ENCODE data around the gene MGAT4C.

Gene MGAT4C

DNA sequence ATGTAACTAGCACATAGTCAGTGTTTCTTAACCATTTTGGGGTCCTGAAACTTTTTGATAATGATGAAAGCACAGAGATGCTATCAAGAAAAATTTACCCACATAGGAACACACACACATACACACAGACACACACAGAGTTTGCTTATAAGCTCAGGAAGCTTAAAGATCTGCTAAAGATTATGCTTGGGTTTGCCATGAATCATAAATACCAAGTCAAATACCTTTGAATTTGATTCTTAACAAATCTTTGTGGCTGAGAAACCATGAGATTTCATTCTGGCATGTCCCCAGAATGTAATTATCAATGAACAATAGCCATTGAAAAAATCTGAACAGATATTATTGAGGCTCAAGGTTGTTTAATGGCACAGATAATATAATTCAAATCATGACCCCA lies 292.9 kb downstream of the MGAT4C start:
- H3K4me3 ChIP-seq (ENCODE audit: low read depth, low read length): no peak overlapping the region
- no peak for DNase-seq (ENCODE audit: low read depth)
- no peak for TF ChIP-seq POLR2A (IDR thresholded peaks at IDR 0.05; ENCODE audit: extremely low read depth, insufficient read length)
- no peak for TF ChIP-seq MYC (IDR thresholded peaks at IDR 0.05; ENCODE audit: low read depth, low read length)
- TF ChIP-seq, protein P1, sequence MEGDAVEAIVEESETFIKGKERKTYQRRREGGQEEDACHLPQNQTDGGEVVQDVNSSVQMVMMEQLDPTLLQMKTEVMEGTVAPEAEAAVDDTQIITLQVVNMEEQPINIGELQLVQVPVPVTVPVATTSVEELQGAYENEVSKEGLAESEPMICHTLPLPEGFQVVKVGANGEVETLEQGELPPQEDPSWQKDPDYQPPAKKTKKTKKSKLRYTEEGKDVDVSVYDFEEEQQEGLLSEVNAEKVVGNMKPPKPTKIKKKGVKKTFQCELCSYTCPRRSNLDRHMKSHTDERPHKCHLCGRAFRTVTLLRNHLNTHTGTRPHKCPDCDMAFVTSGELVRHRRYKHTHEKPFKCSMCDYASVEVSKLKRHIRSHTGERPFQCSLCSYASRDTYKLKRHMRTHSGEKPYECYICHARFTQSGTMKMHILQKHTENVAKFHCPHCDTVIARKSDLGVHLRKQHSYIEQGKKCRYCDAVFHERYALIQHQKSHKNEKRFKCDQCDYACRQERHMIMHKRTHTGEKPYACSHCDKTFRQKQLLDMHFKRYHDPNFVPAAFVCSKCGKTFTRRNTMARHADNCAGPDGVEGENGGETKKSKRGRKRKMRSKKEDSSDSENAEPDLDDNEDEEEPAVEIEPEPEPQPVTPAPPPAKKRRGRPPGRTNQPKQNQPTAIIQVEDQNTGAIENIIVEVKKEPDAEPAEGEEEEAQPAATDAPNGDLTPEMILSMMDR (IDR thresholded peaks at IDR 0.05; ENCODE audit: low read depth, low read length): no peak
- TF ChIP-seq, protein P2, sequence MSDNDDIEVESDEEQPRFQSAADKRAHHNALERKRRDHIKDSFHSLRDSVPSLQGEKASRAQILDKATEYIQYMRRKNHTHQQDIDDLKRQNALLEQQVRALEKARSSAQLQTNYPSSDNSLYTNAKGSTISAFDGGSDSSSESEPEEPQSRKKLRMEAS (IDR thresholded peaks at IDR 0.05; ENCODE audit: low read depth, low read length): no peak

DNA sequence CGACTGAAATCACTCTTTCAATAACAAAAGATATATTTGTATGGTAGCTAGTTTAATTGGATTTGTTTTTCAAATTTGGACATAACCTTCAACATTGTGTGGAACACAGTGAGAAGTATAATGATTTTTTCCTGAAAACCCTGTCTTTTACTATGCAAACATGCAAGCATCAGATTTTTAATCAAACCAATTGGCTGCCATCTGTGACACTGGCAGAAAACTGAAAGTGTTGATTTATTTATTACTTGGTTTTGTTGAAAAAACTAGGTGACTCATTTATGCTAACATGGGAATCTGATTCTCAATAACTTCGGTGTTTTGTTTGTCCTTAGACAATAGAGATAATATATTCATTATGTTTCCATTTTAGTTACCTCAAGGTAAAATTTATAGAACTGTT lies 300.1 kb downstream of the MGAT4C start:
- no peak for DNase-seq (ENCODE audit: low read depth)
- H3K4me3 ChIP-seq (ENCODE audit: low read depth, low read length): no peak overlapping the region
- TF ChIP-seq, protein P1 (IDR thresholded peaks at IDR 0.05; ENCODE audit: low read depth, low read length): no peak
- no peak for TF ChIP-seq POLR2A (IDR thresholded peaks at IDR 0.05; ENCODE audit: extremely low read depth, insufficient read length)
- TF ChIP-seq MYC (IDR thresholded peaks at IDR 0.05; ENCODE audit: low read depth, low read length): no peak
- TF ChIP-seq, protein P2 (IDR thresholded peaks at IDR 0.05; ENCODE audit: low read depth, low read length): no peak

DNA sequence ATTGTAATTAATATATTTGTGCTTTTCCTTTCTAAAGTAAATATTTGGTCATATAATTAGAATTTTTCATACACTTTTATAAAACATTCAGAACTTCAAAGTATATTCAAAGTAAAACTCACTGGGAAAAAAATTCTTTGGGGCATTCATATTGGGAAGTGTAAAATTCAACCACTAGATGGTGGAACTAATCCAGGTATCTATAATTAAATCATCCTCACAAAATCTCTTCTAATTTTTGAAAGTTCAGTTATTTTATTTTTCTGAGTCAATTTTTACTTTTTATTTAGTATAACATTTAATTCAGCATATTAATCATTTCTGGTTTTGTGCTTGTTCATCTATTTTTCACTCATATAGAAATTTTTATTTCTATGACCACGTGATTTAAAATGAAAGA lies 301.1 kb downstream of the MGAT4C start:
- TF ChIP-seq, protein P1 (IDR thresholded peaks at IDR 0.05; ENCODE audit: low read depth, low read length): no peak
- TF ChIP-seq POLR2A (IDR thresholded peaks at IDR 0.05; ENCODE audit: extremely low read depth, insufficient read length) (no peak), MYC (IDR thresholded peaks at IDR 0.05; ENCODE audit: low read depth, low read length) (no peak)
- TF ChIP-seq, protein P2 (IDR thresholded peaks at IDR 0.05; ENCODE audit: low read depth, low read length): no peak
- H3K4me3 ChIP-seq (ENCODE audit: low read depth, low read length): no peak overlapping the region
- no peak for DNase-seq (ENCODE audit: low read depth)

DNA sequence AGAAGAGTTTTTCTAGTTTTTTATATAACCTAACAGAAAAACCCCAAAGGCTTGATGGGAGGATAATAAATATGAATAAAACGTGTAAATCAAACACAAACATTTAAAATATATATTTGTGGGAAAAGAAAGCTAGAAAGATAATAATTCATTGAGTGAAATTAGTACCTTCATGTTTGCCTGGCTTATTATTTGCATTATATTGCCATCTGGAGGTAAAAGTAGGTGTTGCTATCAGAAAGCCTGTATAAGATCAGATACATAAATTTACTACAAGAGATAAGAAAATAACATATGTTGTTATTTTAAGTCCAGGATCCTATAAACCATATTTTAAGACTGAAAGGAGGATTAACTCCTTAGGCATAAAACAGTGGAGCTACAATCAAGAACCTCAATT lies 304.4 kb downstream of the MGAT4C start:
- no peak overlapping the region for H3K4me3 ChIP-seq (ENCODE audit: low read depth, low read length)
- DNase-seq (ENCODE audit: low read depth): peak; percentile 33
- no peak for TF ChIP-seq MYC (IDR thresholded peaks at IDR 0.05; ENCODE audit: low read depth, low read length)
- TF ChIP-seq, protein P1 (IDR thresholded peaks at IDR 0.05; ENCODE audit: low read depth, low read length): peak; percentile 25

DNA sequence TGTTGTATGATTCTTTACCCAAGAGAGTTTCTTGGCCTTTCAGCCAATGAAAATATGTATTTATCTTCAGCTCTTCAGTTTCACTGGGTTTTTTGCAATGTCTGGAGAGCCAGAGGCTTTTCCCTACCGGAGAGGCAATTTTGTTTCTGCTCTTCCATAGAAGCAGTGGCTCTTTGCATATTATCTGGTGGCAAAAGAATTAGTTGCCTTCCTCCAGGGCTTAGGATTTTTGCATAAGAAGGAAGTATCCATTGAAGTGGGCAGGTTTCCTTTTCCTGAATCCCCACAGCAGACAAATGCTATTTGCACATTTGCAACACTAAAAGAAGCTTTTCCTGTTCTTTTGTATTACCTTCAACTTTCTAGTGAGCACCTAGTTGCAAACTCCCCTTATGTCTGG lies 306.9 kb downstream of the MGAT4C start:
- DNase-seq (ENCODE audit: low read depth): no peak
- no peak overlapping the region for H3K4me3 ChIP-seq (ENCODE audit: low read depth, low read length)
- TF ChIP-seq MYC (IDR thresholded peaks at IDR 0.05; ENCODE audit: low read depth, low read length): no peak
- no peak for TF ChIP-seq POLR2A (IDR thresholded peaks at IDR 0.05; ENCODE audit: extremely low read depth, insufficient read length)
- TF ChIP-seq, protein P2 (IDR thresholded peaks at IDR 0.05; ENCODE audit: low read depth, low read length): no peak
- TF ChIP-seq, protein P1 (IDR thresholded peaks at IDR 0.05; ENCODE audit: low read depth, low read length): no peak

DNA sequence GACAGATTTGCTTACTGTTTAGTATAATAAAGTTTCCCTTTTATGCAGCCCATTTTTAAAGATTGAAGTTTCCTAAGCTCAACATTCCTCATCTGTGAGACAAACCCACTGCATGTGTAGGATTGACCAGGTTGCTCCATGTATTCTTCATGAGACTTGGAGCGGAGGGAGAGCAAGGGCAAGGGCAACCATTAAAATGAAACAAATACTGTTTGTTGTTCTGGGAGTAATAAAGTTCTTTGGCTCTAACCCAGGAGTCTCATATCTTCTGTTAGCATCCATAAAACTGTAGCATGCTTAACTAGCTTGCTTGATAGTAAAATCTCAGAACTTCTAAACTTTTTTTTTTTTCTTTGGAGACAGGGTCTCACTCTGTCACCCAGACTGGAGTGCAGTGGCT lies 307.9 kb downstream of the MGAT4C start:
- no peak overlapping the region for H3K4me3 ChIP-seq (ENCODE audit: low read depth, low read length)

More for the DNA sequence above, 307.9 kb downstream of the MGAT4C start:
- TF ChIP-seq, protein P2 (IDR thresholded peaks at IDR 0.05; ENCODE audit: low read depth, low read length): no peak
- TF ChIP-seq MYC (IDR thresholded peaks at IDR 0.05; ENCODE audit: low read depth, low read length) (no peak), POLR2A (IDR thresholded peaks at IDR 0.05; ENCODE audit: extremely low read depth, insufficient read length) (no peak)
- TF ChIP-seq, protein P1 (IDR thresholded peaks at IDR 0.05; ENCODE audit: low read depth, low read length): no peak
- no peak for DNase-seq (ENCODE audit: low read depth)
